HCT116 (cell line): ENCODE measurements around the gene MTG1. TPM values are rescaled to one million over a fixed set of nuclear protein-coding genes. Genes with fewer than 3 reads are reported as not detected.

ENCODE experiments used
- ATAC-seq: fragments of 200-7000 bp; cut with Tn5 transposase; 2 replicates; pipeline ENCODE4 v1.9.1; 2020; ENCODE audit warnings: mild to moderate bottlenecking, moderate library complexity
- BruUV-seq: library from RNA; stranded (reverse); fragments of 400-500 nt; replicated peaks from 2 replicates; lab custom pipeline; 2021; lab: Mats Ljungman, UMichigan
- CTCF ChIA-PET: fragments of 300-600 bp; sonication (Branson Sonifier 250); formaldehyde crosslinking; loops from one replicate; lab custom pipeline; 2021; ENCODE audit warnings: antibody characterized with exemption; lab: Charles Lee
- POLR2A ChIA-PET: fragments of 300-600, 350-600 bp; sonication (Branson Sonifier 250); formaldehyde crosslinking; loops from one replicate; lab custom pipeline; 2021; ENCODE audit warnings: antibody characterized with exemption; lab: Charles Lee
- RAD21 ChIA-PET, 2 experiments: fragments of 300-600 bp; sonication (Branson Sonifier 250); formaldehyde crosslinking; loops; one replicate each; lab custom pipeline; 2023; ENCODE audit warnings: low total read pairs in 2 of 2; ENCODE audit not compliant: uncharacterized antibody in 2 of 2, unreplicated experiment in 2 of 2, low non-redundant PET in 1 of 2; lab: Charles Lee
- DNase-seq: peaks from one replicate; pipeline ENCODE4 v3.0.0-alpha.2; 2010; ENCODE audit warnings: low read depth, low spot score
- H2AFZ ChIP-seq: fragments of 200-600 bp; shearing (Covaris generic), sonication (generic); 2 replicates; pipeline ENCODE4 v1.6.1; 2017; ENCODE audit warnings: low read depth, mixed run types, mixed read lengths, antibody characterized with exemption, low read length; ENCODE audit not compliant: poor library complexity, severe bottlenecking
- H3K27ac ChIP-seq: 2 replicates; pipeline ENCODE4 v1.5.1; 2012; ENCODE audit warnings: low read depth, low read length
- H3K27me3 ChIP-seq: fragments of 200-600 bp; sonication (generic); 2 replicates; pipeline ENCODE4 v1.6.1; 2016; ENCODE audit warnings: mixed run types, low read length, mixed read lengths; ENCODE audit not compliant: insufficient read depth
- H3K36me3 ChIP-seq, 2 experiments: fragments of 200-500 bp in 1 of 2; fragments of 200-600 bp in 1 of 2; sonication (Bioruptor generic) in 1 of 2; sonication (generic) in 1 of 2; 2 replicates each; pipeline versions ENCODE4 v1.5.1 to v1.6.1; 2014 to 2016; ENCODE audit warnings: low read length in 2 of 2, inconsistent platforms in 1 of 2, mixed read lengths in 1 of 2, mixed run types in 1 of 2; ENCODE audit not compliant: insufficient read depth in 2 of 2, control insufficient read depth in 1 of 2
- H3K4me1 ChIP-seq, 2 experiments: fragments of 200-600 bp in 1 of 2; sonication (generic) in 1 of 2; 2 replicates each; pipeline versions ENCODE4 v1.5.1 to v1.6.1; 2012 to 2017; ENCODE audit warnings: low read length in 2 of 2, inconsistent platforms in 1 of 2, mild to moderate bottlenecking in 1 of 2, mixed read lengths in 1 of 2, mixed run types in 1 of 2, moderate library complexity in 1 of 2; ENCODE audit not compliant: insufficient read depth in 2 of 2, control insufficient read depth in 1 of 2
- H3K4me2 ChIP-seq: fragments of 200-600 bp; sonication (generic); 2 replicates; pipeline ENCODE4 v1.6.1; 2017; ENCODE audit warnings: mixed run types, low read length, mixed read lengths
- H3K4me3 ChIP-seq, 2 experiments: fragments of 200-600 bp in 1 of 2; sonication (generic) in 1 of 2; replicated peaks in 1 of 2; 2 replicates each; pipeline ENCODE4 v1.5.1; 2011 to 2016; ENCODE audit warnings: low read length in 2 of 2, control low read depth in 1 of 2, low read depth in 1 of 2, mild to moderate bottlenecking in 1 of 2, mixed read lengths in 1 of 2, mixed run types in 1 of 2
- H3K79me2 ChIP-seq: fragments of 200-600 bp; sonication (generic); 2 replicates; pipeline ENCODE4 v1.6.1; 2017; ENCODE audit warnings: mild to moderate bottlenecking, mixed run types, low read length, moderate library complexity, mixed read lengths; ENCODE audit not compliant: insufficient read depth
- H3K9ac ChIP-seq: fragments of 200-600 bp; sonication (generic); 2 replicates; pipeline ENCODE4 v1.6.1; 2016; ENCODE audit warnings: low read length, mixed read lengths
- H3K9me2 ChIP-seq: fragments of 200-600 bp; sonication (generic), shearing (Covaris generic); 2 replicates; pipeline ENCODE4 v1.6.1; 2017; ENCODE audit warnings: mixed run types, mild to moderate bottlenecking, moderate library complexity; ENCODE audit not compliant: insufficient read depth
- H3K9me3 ChIP-seq, 2 experiments: fragments of 200-500 bp in 1 of 2; fragments of 200-600 bp in 1 of 2; sonication (Bioruptor generic) in 1 of 2; sonication (generic) in 1 of 2; 2 replicates each; pipeline ENCODE4 v1.6.1; 2014 to 2017; ENCODE audit warnings: low read length in 2 of 2, mixed read lengths in 2 of 2, inconsistent platforms in 1 of 2, low read depth in 1 of 2, mild to moderate bottlenecking in 1 of 2, mixed run types in 1 of 2, moderate library complexity in 1 of 2; ENCODE audit not compliant: control insufficient read depth in 1 of 2, insufficient read depth in 1 of 2
- H4K20me1 ChIP-seq: fragments of 200-600 bp; sonication (generic), shearing (Covaris generic); 2 replicates; pipeline ENCODE4 v1.6.1; 2017; ENCODE audit warnings: mixed run types, mild to moderate bottlenecking, moderate library complexity; ENCODE audit not compliant: insufficient read depth
- CBX3 ChIP-seq: IDR thresholded peaks from 2 replicates; pipeline ENCODE4 v1.6.1; 2012; ENCODE audit warnings: low read depth
- CEBPB ChIP-seq: IDR thresholded peaks from 2 replicates; pipeline ENCODE4 v1.6.1; 2012; ENCODE audit warnings: low read depth
- EGR1 ChIP-seq: IDR thresholded peaks from 2 replicates; pipeline ENCODE4 v1.6.1; 2012; ENCODE audit warnings: low read depth
- ELF1 ChIP-seq: IDR thresholded peaks from 2 replicates; pipeline ENCODE4 v1.6.1; 2012; ENCODE audit warnings: low read depth, borderline replicate concordance
- FOSL1 ChIP-seq: IDR thresholded peaks from 2 replicates; pipeline ENCODE4 v1.6.1; 2012; ENCODE audit warnings: low read depth
- POLR2AphosphoS5 ChIP-seq: IDR thresholded peaks from 2 replicates; pipeline ENCODE4 v1.6.1; 2011; ENCODE audit warnings: mild to moderate bottlenecking, low read depth, low read length, moderate library complexity
- RAD21 ChIP-seq: IDR thresholded peaks from 2 replicates; pipeline ENCODE4 v1.6.1; 2012; ENCODE audit warnings: low read depth, mild to moderate bottlenecking
- SIN3A ChIP-seq: IDR thresholded peaks from 2 replicates; pipeline ENCODE4 v1.6.1; 2012; ENCODE audit warnings: low read depth
- TCF7L2 ChIP-seq: IDR thresholded peaks from 2 replicates; pipeline ENCODE4 v1.7.0; 2011; ENCODE audit warnings: borderline replicate concordance, inconsistent platforms; ENCODE audit not compliant: insufficient read depth, insufficient read length; ENCODE audit errors: extremely low read depth
- intact Hi-C: fragments of 100-400 bp; cut with micrococcal nuclease; formaldehyde crosslinking; loops from 2 replicates; pipeline ENCODE4 v1.10.0; 2022
- total RNA-seq: library from RNA; stranded (reverse); gene quantifications from one replicate; pipeline ENCODE4 v1.2.1, GENCODE V29; 2021; ENCODE audit not compliant: unreplicated experiment
- TF ChIP-seq, protein P1 (sequence below): IDR thresholded peaks from 2 replicates; pipeline ENCODE4 v1.6.1; 2012
- TF ChIP-seq, protein P2 (sequence below): IDR thresholded peaks from 2 replicates; pipeline ENCODE4 v1.6.1; 2012; ENCODE audit warnings: low read depth

MTG1 gene
- total RNA-seq, 1 experiment from 2014 or later, result 23.1 TPM

DNA sequence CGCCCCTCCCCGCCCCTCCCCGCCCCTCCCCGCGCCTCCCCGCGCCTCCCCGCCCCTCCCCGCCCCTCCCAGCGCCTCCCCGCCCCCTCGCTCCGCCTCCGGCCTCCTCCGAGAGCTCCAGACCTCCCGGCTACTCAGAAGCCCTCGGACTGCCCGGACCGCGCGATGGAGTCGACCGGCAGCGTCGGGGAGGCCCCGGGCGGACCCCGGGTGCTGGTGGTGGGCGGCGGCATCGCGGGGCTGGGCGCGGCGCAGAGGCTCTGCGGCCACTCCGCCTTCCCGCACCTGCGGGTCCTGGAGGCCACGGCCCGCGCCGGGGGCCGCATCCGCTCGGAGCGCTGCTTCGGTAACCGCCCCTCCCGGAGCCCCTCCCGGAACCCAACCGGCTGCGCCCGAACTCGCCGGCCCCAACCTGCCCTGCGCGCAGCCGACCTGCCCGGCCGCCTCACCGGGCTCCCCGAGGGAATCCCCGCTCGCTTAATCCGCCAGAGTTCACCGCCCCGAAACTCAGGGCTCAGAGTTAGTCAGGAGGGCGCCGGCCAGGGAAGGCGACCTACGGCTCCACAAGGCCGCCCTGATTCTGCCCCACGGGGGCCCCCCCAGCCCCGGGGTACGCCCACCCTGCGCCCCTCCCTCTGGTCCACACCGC, 14.7 kb upstream of the MTG1 start, which contains the start of gene PAOX:
TSS of gene PAOX (plus strand) at position 111 of the 649 bp plus-strand sequence. CDS start at position 166, 55 bp downstream.
- peak within 1 kb of the TSS; percentile 43 to 55 for H3K4me3 ChIP-seq
- no peaks in the 10 kb centered on the region for H3K36me3 ChIP-seq
- H3K9me3 ChIP-seq, result no peaks in the 10 kb centered on the region
- RAD21 ChIA-PET, result no interaction called here
- H3K4me1 ChIP-seq, result peaks cover 0 to 6% of the 10 kb centered on the region in 2 experiments; a peak in 1 of 4 replicates
- H3K4me2 ChIP-seq, result peak within 1 kb of the TSS; percentile 80
- CTCF ChIA-PET, result no interaction called here
- H3K27ac ChIP-seq, result peak within 1 kb of the TSS; percentile 42; the same call in 1 of the 2 replicates
- no peaks in the 10 kb centered on the region for H3K27me3 ChIP-seq
- POLR2A ChIA-PET, result no interaction called here
- H2AFZ ChIP-seq, result no peak within 1 kb of the TSS
- TF ChIP-seq EGR1, result no peak
- no peak for TF ChIP-seq CBX3
- no peak for TF ChIP-seq FOSL1
- no peak for TF ChIP-seq ELF1
- TF ChIP-seq CEBPB, result no peak
- no peak for TF ChIP-seq TCF7L2
- 0 out of 2 replicates have a peak, but pooled peaks have one; percentile 31 for TF ChIP-seq SIN3A
- TF ChIP-seq, protein P1, sequence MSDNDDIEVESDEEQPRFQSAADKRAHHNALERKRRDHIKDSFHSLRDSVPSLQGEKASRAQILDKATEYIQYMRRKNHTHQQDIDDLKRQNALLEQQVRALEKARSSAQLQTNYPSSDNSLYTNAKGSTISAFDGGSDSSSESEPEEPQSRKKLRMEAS, result no peak
- TF ChIP-seq POLR2AphosphoS5, result peak; percentile 71
- TF ChIP-seq, protein P2, sequence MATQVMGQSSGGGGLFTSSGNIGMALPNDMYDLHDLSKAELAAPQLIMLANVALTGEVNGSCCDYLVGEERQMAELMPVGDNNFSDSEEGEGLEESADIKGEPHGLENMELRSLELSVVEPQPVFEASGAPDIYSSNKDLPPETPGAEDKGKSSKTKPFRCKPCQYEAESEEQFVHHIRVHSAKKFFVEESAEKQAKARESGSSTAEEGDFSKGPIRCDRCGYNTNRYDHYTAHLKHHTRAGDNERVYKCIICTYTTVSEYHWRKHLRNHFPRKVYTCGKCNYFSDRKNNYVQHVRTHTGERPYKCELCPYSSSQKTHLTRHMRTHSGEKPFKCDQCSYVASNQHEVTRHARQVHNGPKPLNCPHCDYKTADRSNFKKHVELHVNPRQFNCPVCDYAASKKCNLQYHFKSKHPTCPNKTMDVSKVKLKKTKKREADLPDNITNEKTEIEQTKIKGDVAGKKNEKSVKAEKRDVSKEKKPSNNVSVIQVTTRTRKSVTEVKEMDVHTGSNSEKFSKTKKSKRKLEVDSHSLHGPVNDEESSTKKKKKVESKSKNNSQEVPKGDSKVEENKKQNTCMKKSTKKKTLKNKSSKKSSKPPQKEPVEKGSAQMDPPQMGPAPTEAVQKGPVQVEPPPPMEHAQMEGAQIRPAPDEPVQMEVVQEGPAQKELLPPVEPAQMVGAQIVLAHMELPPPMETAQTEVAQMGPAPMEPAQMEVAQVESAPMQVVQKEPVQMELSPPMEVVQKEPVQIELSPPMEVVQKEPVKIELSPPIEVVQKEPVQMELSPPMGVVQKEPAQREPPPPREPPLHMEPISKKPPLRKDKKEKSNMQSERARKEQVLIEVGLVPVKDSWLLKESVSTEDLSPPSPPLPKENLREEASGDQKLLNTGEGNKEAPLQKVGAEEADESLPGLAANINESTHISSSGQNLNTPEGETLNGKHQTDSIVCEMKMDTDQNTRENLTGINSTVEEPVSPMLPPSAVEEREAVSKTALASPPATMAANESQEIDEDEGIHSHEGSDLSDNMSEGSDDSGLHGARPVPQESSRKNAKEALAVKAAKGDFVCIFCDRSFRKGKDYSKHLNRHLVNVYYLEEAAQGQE, result no peak
- no peak for TF ChIP-seq RAD21
- intact Hi-C loops, result no loop called here
- DNase-seq (no peak), ATAC-seq (peak; percentile 75)
- no peaks in the 10 kb centered on the region for H3K9me2 ChIP-seq
- no peaks in the 10 kb centered on the region for H3K79me2 ChIP-seq
- H4K20me1 ChIP-seq, result no peaks in the 10 kb centered on the region
- H3K9ac ChIP-seq, result peak within 1 kb of the TSS; percentile 35
- no TSS peak for BruUV-seq
